Vagina (tissue), 2 donors: Measurements from ENCODE around the gene SPPL2C.

ENCODE experiments used
- POLR2A ChIP-seq, 2 donors: fragments of 450-650 bp; IDR thresholded peaks; one replicate each; pipeline ENCODE4 v1.6.1; 2017; ENCODE audit warnings: antibody characterized with exemption in 2 of 2, mild to moderate bottlenecking in 2 of 2, moderate library complexity in 2 of 2
- POLR2AphosphoS5 ChIP-seq, 2 donors: sonication (generic); formaldehyde crosslinking; IDR thresholded peaks; one replicate each; pipeline ENCODE4 v1.9.0; 2017; ENCODE audit warnings: antibody characterized with exemption in 2 of 2, mild to moderate bottlenecking in 2 of 2, low read depth in 1 of 2; ENCODE audit not compliant: insufficient read depth in 1 of 2
- TF ChIP-seq, protein P1 (sequence below), 3 experiments: fragments of 450-650 bp in 2 of 3; fragments of 200-600 bp in 1 of 3; sonication (generic) in 1 of 3; IDR thresholded peaks; one replicate each; pipeline ENCODE4 v1.5.1; 2017 to 2019; ENCODE audit warnings: antibody characterized with exemption in 3 of 3, mild to moderate bottlenecking in 2 of 3, moderate library complexity in 2 of 3

DNA sequence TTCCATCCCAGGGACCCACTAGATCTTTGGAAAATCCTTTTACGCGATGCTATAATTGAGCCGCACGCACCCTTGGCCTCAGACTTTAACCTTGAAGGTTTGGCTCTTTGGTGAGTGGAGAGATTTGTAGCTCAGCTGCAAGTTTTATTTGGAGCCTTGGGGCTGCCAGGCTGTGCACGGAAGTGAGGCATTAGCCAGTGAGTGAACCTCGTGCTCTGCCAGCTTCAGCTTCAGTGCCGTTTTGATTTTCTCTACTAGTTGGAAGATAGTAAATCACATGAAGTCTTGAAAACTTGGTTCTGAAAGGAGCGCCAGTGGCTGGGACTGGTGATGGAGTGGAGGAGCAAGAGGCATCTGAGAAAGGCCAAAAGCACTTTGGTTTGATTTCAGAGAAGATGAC lies 43.3 kb upstream of the SPPL2C start:
- TF ChIP-seq, protein P1, sequence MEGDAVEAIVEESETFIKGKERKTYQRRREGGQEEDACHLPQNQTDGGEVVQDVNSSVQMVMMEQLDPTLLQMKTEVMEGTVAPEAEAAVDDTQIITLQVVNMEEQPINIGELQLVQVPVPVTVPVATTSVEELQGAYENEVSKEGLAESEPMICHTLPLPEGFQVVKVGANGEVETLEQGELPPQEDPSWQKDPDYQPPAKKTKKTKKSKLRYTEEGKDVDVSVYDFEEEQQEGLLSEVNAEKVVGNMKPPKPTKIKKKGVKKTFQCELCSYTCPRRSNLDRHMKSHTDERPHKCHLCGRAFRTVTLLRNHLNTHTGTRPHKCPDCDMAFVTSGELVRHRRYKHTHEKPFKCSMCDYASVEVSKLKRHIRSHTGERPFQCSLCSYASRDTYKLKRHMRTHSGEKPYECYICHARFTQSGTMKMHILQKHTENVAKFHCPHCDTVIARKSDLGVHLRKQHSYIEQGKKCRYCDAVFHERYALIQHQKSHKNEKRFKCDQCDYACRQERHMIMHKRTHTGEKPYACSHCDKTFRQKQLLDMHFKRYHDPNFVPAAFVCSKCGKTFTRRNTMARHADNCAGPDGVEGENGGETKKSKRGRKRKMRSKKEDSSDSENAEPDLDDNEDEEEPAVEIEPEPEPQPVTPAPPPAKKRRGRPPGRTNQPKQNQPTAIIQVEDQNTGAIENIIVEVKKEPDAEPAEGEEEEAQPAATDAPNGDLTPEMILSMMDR (IDR thresholded peaks at IDR 0.05): no peak
- TF ChIP-seq POLR2A (IDR thresholded peaks at IDR 0.05) (no peak), POLR2AphosphoS5 (IDR thresholded peaks at IDR 0.05; ENCODE audit: insufficient read depth in 1 of 2, low read depth in 1 of 2) (no peak)
